Ascending aorta (tissue), 2 donors: Measurements from ENCODE around the gene RHOT2. TPM values are rescaled to one million over a fixed set of nuclear protein-coding genes. Genes with fewer than 3 reads are reported as not detected.

Experiments
- DNase-seq, 2 donors: peaks; one replicate each; pipeline ENCODE4 v3.0.0-alpha.2; 2019; ENCODE audit warnings: low spot score in 2 of 2
- H3K27ac ChIP-seq, 2 donors: fragments of 200-600 bp; sonication (generic); one replicate each; pipeline ENCODE4 v1.5.1; 2016 to 2017; ENCODE audit warnings: mild to moderate bottlenecking in 1 of 2
- H3K27me3 ChIP-seq: fragments of 200-600 bp; sonication (generic); one replicate; pipeline ENCODE4 v1.5.1; 2017
- H3K36me3 ChIP-seq, 2 donors: fragments of 200-600 bp; sonication (generic); one replicate each; pipeline ENCODE4 v1.5.1; 2016
- H3K4me1 ChIP-seq, 2 donors: fragments of 200-600 bp; sonication (generic); one replicate each; pipeline ENCODE4 v1.5.1; 2016 to 2017; ENCODE audit warnings: mild to moderate bottlenecking in 1 of 2
- H3K4me3 ChIP-seq, 2 donors: fragments of 200-600 bp; sonication (generic); one replicate each; pipeline ENCODE4 v1.5.1; 2016 to 2017; ENCODE audit warnings: mild to moderate bottlenecking in 1 of 2
- H3K9me3 ChIP-seq, 2 donors: fragments of 200-600 bp; sonication (generic); one replicate each; pipeline ENCODE4 v1.5.1; 2016
- CTCF ChIP-seq, 3 experiments: fragments of 200-600 bp in 2 of 3; fragments of 450-650 bp in 1 of 3; sonication (generic) in 2 of 3; IDR thresholded peaks; one replicate each; pipeline ENCODE4 v1.5.1; 2016 to 2019; ENCODE audit warnings: antibody characterized with exemption in 3 of 3, mild to moderate bottlenecking in 1 of 3, moderate library complexity in 1 of 3
- intact Hi-C: fragments of 100-400 bp; cut with DNase I; formaldehyde crosslinking; loops from one replicate; pipeline ENCODE4 v1.15.1; 2023
- total RNA-seq: library from RNA; depleted of rRNA; stranded (reverse); fragments of >200 nt; gene quantifications from one replicate; pipeline ENCODE4 v1.1.0, GENCODE V29; 2016

Gene RHOT2
- total RNA-seq, 1 donor from 2014 or later: 41.8 TPM

GRCh38 chr16:628321-629061, 39.4 kb upstream of the RHOT2 start:
- TF ChIP-seq CTCF (IDR thresholded peaks at IDR 0.05): no peak
- DNase-seq: no peak
- peaks cover 0 to 5% of the 10 kb centered on the region in 2 donors for H3K4me1 ChIP-seq
- no peak overlapping the region for H3K27ac ChIP-seq
- H3K4me3 ChIP-seq: no peak overlapping the region
- H3K27me3 ChIP-seq: no peaks in the 10 kb centered on the region
- peaks cover 31 to 46% of the 10 kb centered on the region in 2 donors for H3K36me3 ChIP-seq
- no peaks in the 10 kb centered on the region for H3K9me3 ChIP-seq
- intact Hi-C loops: no loop called here

- H3K9me3 ChIP-seq: no peaks in the 10 kb centered on the region
- DNase-seq: no peak
- H3K4me3 ChIP-seq: no peak overlapping the region
- peaks cover 0 to 5% of the 10 kb centered on the region in 2 donors for H3K4me1 ChIP-seq
- no peak for TF ChIP-seq CTCF (IDR thresholded peaks at IDR 0.05)
- no peaks in the 10 kb centered on the region for H3K27me3 ChIP-seq
- H3K36me3 ChIP-seq: peaks cover 39 to 55% of the 10 kb centered on the region in 2 donors
- intact Hi-C loops: no loop called here
- no peak overlapping the region for H3K27ac ChIP-seq
Observed at GRCh38 chr16:629185-629832, 38.6 kb upstream of the RHOT2 start.

GRCh38 chr16:629833-630248, 38.1 kb upstream of the RHOT2 start:
- Histone ChIP-seq H3K9me3 (no peaks in the 10 kb centered on the region), H3K27me3 (no peaks in the 10 kb centered on the region), H3K27ac (no peak overlapping the region), H3K4me3 (no peak overlapping the region), H3K4me1 (peaks cover 0 to 5% of the 10 kb centered on the region in 2 donors), H3K36me3 (peaks cover 39 to 55% of the 10 kb centered on the region in 2 donors)
- no peak for DNase-seq
- intact Hi-C loops: no loop called here
- TF ChIP-seq CTCF (IDR thresholded peaks at IDR 0.05): no peak

GRCh38 chr16:630249-630814, 37.6 kb upstream of the RHOT2 start:
- H3K27ac ChIP-seq: no peak overlapping the region
- DNase-seq: no peak
- peaks cover 2 to 9% of the 10 kb centered on the region in 2 donors for H3K4me1 ChIP-seq
- peaks cover 39 to 51% of the 10 kb centered on the region in 2 donors for H3K36me3 ChIP-seq
- TF ChIP-seq CTCF (IDR thresholded peaks at IDR 0.05): no peak
- intact Hi-C loops: no loop called here
- H3K9me3 ChIP-seq: no peaks in the 10 kb centered on the region
- H3K4me3 ChIP-seq: no peak overlapping the region
- no peaks in the 10 kb centered on the region for H3K27me3 ChIP-seq

- H3K4me3 ChIP-seq: no peak within 1 kb of the TSS
- H3K27ac ChIP-seq: no peak within 1 kb of the TSS
- peaks cover 36 to 46% of the 10 kb centered on the region in 2 donors for H3K36me3 ChIP-seq
- no peak for TF ChIP-seq CTCF (IDR thresholded peaks at IDR 0.05)
- intact Hi-C loops: no loop called here
- H3K9me3 ChIP-seq: no peaks in the 10 kb centered on the region
- H3K27me3 ChIP-seq: no peaks in the 10 kb centered on the region
- peaks cover 6 to 14% of the 10 kb centered on the region in 2 donors for H3K4me1 ChIP-seq
- no peak for DNase-seq
Observed at GRCh38 chr16:630815-631405, 37.0 kb upstream of the RHOT2 start, which contains the start of gene WFIKKN1. WFIKKN1 (plus strand) TSS chr16:630985; CDS start chr16:631254, 269 bp downstream.
